Measurements from ENCODE around the gene COQ10B.
A peak's percentile ranks its signal among the peaks of the same experiment; 100 is the strongest.
"Not testable (repeated sequence)": the region's sequence is repeated elsewhere in the genome, so short reads cannot be mapped to it uniquely, and the experiment has no call there.

Gene COQ10B

GRCh38 chr2:197452754-197453122 is 614 bp upstream of the COQ10B start:
- DNase-seq = no peak

GRCh38 chr2:197453914-197454398 is 604 bp downstream of the COQ10B start:
- DNase-seq = peak in 2 of 14 donors; percentile 60 to 70

GRCh38 chr2:197454923-197455322 is 1.6 kb downstream of the COQ10B start:
- DNase-seq = no peak

GRCh38 chr2:197455428-197455827 is 2.1 kb downstream of the COQ10B start:
- DNase-seq = no peak

- no peak for DNase-seq
These were observed 7.3 kb downstream of the COQ10B start for GRCh38 chr2:197460649-197461048.

- no peak for DNase-seq
These were observed 7.7 kb downstream of the COQ10B start for GRCh38 chr2:197461057-197461456.

- no peak for DNase-seq
These were observed 10.8 kb downstream of the COQ10B start for GRCh38 chr2:197464175-197464574.

- no peak for DNase-seq
These were observed 18.8 kb downstream of the COQ10B start for GRCh38 chr2:197472166-197472565.

- DNase-seq = no peak
These were observed 24.4 kb downstream of the COQ10B start for GRCh38 chr2:197477797-197478196.

GRCh38 chr2:197480165-197481036 is 27.0 kb downstream of the COQ10B start:
- DNase-seq = no peak

- not testable (repeated sequence) for DNase-seq
These were observed 30.9 kb downstream of the COQ10B start for GRCh38 chr2:197484248-197484647.

GRCh38 chr2:197486175-197486574 is 32.8 kb downstream of the COQ10B start:
- DNase-seq = no peak

GRCh38 chr2:197487385-197487784 is 34.0 kb downstream of the COQ10B start:
- DNase-seq = no peak

- no peak for DNase-seq
These were observed 42.2 kb downstream of the COQ10B start for GRCh38 chr2:197495433-197496134.

- DNase-seq = no peak
These were observed 43.3 kb downstream of the COQ10B start for GRCh38 chr2:197496695-197497094.

- DNase-seq = no peak
These were observed 44.0 kb downstream of the COQ10B start for GRCh38 chr2:197497326-197497725.

- no peak for DNase-seq
These were observed 45.0 kb downstream of the COQ10B start for GRCh38 chr2:197498235-197498936.

GRCh38 chr2:197498937-197499593 is 45.7 kb downstream of the COQ10B start:
- DNase-seq = peak in 12 of 14 donors; percentile 11 to 82 (median 61)

- DNase-seq = peak; percentile 83 to 100 (median 99)
These were observed 46.5 kb downstream of the COQ10B start, which contains the start of the genes HSPD1 and HSPE1 for GRCh38 chr2:197499594-197500502. TSS of gene HSPD1 (minus strand) at chr2:197499840. CDS start at chr2:197498848, 992 bp downstream. TSS of gene HSPE1 (plus strand) at chr2:197500379. CDS start at chr2:197500437, 58 bp downstream.

GRCh38 chr2:197500503-197501131 is 47.3 kb downstream of the COQ10B start:
- DNase-seq = peak in 1 of 14 donors; percentile 61

All from C1 segment of cervical spinal cord (tissue), 14 donors.